GM18507 (cell line): ENCODE data around the gene TMEM140.

Experiments
- DNase-seq: peaks from one replicate; pipeline ENCODE4 v3.0.0; 2011; ENCODE audit warnings: low read depth; ENCODE audit not compliant: insufficient read length; ENCODE audit errors: extremely low spot score
- FAIRE-seq: peaks from 2 replicates; lab custom pipeline; 2011; peaks lifted over from hg19 to GRCh38; lab: Jason Lieb, UNC

TMEM140 gene

GRCh38 chr7:135156290-135156689, 8.4 kb downstream of the TMEM140 start:
- DNase-seq, result no peak
- no peak for FAIRE-seq

- DNase-seq, result no peak
- no peak for FAIRE-seq
These were observed 10.3 kb downstream of the TMEM140 start for GRCh38 chr7:135158141-135158655.

- FAIRE-seq (no peak), DNase-seq (no peak)
These were observed 11.0 kb downstream of the TMEM140 start for GRCh38 chr7:135158874-135159273.

- FAIRE-seq (no peak), DNase-seq (no peak)
These were observed 11.7 kb downstream of the TMEM140 start for GRCh38 chr7:135159359-135160085.

- peak; percentile 84 for FAIRE-seq
- no peak for DNase-seq
These were observed 12.4 kb downstream of the TMEM140 start for GRCh38 chr7:135160098-135160857.

GRCh38 chr7:135160858-135161653, 13.2 kb downstream of the TMEM140 start:
- DNase-seq, result no peak
- FAIRE-seq, result peak; percentile 62

- FAIRE-seq, result no peak
- DNase-seq, result no peak
These were observed 13.8 kb downstream of the TMEM140 start for GRCh38 chr7:135161669-135162068.

GRCh38 chr7:135162382-135163001, 14.6 kb downstream of the TMEM140 start:
- no peak for FAIRE-seq
- no peak for DNase-seq

- no peak for FAIRE-seq
- no peak for DNase-seq
These were observed 16.6 kb downstream of the TMEM140 start for GRCh38 chr7:135164357-135165061.

GRCh38 chr7:135165862-135166261, 18.0 kb downstream of the TMEM140 start:
- FAIRE-seq (no peak), DNase-seq (no peak)

GRCh38 chr7:135166338-135166990, 18.6 kb downstream of the TMEM140 start:
- FAIRE-seq, result no peak

GRCh38 chr7:135167365-135167917, 19.6 kb downstream of the TMEM140 start:
- DNase-seq (no peak), FAIRE-seq (no peak)

More at GRCh38 chr7:135166338-135166990, 18.6 kb downstream of the TMEM140 start:
- no peak for DNase-seq

GRCh38 chr7:135168001-135168400, 20.1 kb downstream of the TMEM140 start:
- FAIRE-seq, result no peak
- DNase-seq, result no peak

- no peak for DNase-seq
- FAIRE-seq, result no peak
These were observed 20.7 kb downstream of the TMEM140 start for GRCh38 chr7:135168489-135169140.

- FAIRE-seq (peak; percentile 86), DNase-seq (no peak)
These were observed 21.5 kb downstream of the TMEM140 start for GRCh38 chr7:135169141-135169963.

- FAIRE-seq (no peak), DNase-seq (no peak)
These were observed 22.0 kb downstream of the TMEM140 start for GRCh38 chr7:135169964-135170273.
